GM11168 (cell line): ENCODE data around the gene RENBP.

Experiments
- in situ Hi-C: fragments of 300-500 bp; cut with MboI; formaldehyde crosslinking; loops from one replicate; pipeline ENCODE4 v1.12.0; 2022; ENCODE audit warnings: low sequenced_read_pairs; ENCODE audit not compliant: unreplicated experiment

The RENBP gene

DNA sequence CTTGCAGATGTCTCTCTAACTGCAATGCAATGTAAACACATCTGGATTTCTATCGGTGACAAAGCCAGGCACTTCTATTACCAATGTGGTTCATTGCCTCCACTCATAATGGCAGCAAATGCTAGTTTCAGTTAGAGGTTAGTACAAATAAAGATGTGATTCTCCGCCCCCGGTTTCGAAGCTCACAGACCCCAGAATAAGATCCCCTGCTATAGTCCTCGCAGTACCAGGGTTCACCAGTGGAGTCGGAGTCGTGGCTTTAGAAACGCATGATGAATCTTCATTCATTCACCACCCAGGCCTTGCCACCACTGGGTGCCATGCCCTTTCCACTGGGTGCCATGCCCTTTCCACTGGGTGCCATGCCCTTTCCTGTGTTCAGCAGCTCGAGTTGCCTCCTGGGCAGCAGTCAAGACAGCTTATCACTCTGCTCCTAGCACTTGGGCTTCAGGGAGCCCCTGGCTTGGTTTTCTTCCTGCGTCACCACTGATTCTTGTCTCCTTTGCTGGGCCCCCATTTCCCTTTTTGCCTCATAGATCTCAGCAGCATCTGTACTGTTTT, 6.1 kb downstream of the RENBP start:
- in situ Hi-C loops: no loop called here

DNA sequence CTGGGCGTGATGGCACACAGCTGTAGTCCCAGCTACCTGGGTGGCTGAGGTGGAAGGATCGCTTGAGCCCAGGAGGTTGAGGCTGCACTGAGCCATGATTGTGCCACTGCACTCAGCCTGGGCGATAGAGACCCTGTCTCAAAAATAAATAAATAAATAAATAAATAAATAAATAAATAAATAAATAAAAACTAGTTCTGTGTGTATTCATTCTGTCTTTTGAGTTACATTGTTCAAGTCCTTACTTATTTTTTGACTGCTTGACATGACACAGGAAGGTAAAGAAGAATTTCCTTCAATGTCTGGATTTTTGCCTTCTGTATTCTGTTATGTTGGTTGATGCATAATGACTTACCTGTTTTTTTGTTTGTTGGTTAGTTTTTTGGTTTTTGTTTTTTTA, 7.4 kb downstream of the RENBP start:
- in situ Hi-C loops: no loop called here

DNA sequence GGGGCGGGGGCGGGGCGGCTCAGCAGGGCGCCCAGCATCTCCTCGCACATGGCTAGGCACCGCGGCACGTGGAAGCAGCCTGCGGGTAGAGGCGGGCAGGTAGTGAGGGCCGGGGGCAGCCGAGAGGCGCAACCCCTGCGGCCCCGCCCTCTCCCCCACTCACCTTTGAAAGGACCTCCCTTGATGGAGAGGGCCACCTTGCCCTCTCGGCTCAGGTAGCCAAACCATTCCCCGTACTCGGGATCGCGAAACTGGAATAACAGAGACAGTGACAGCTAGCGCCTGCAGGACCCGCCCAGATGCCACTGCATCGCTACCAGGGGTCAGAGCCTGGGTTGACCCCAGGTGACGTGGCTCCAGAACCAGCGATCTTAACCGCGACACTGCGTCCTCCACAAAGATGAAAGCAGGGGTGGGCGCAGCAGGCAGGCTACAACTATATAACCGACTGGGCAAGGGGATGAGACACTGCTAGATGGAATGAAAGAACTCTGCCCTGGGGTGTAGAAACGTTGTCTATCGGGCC, 9.1 kb downstream of the RENBP start:
- in situ Hi-C loops: no loop called here

DNA sequence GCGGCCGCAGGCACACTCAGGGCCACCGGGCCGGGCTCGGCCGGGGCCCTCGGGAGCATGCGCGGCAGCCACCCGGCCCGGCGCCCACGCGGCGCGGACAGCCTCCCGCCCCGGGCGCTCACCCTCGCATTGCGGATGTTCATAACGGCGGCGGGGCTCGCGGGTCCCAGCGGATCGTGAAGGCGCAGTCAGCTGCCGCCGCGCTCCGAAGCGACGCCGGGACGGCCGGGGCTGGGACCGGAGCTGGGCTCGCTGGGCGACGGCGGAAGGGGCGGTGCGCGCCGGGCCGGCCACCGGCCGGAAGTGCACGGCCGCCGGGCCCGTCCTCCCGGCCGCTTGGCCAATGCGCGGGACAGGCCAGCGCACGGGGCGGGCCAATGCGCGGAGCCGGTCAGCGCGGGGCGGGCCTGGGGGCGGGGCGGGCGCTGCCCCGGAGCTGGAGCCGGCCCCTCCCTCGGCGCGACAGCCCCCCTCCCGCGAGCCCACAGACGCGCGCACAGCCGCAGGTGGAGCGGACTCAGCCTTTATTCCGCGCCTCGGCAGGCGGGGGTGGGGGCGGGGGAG, 9.6 kb downstream of the RENBP start, which contains the start of gene NAA10:
TSS of gene NAA10 (minus strand) at position 276 of the 564 bp plus-strand sequence. CDS start at position 143, 133 bp downstream.
- in situ Hi-C loops: no loop called here

DNA sequence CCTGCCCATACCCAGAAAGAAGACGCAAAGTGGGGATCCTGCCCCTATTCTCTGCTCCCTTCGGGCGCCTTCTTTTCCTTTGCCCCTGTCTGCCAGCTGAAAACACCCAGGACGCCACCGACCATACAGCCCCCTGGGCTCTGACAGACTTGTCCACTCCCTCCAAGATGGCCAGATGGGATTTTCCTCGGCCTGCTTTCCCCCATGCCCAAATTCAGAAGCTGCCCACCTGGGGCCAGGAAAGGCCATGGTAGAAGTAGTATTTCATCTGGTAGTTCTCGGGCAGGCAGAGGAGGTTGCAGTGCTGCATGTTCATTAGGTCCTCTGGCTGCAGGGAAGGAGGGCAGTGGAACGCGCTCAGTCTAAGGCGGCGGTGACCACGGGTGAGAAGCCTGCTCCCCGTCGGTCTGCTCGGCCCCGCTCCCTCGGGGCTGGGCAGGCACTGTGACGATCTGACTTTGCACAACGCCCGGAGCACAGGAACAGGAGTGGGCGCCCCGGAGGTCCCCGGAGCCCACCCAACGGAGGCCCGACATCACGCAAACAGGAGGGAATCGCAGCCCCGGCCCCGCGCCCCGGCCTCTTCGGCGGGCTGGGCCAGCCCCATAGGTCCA, 10.2 kb downstream of the RENBP start:
- in situ Hi-C loops: no loop called here

DNA sequence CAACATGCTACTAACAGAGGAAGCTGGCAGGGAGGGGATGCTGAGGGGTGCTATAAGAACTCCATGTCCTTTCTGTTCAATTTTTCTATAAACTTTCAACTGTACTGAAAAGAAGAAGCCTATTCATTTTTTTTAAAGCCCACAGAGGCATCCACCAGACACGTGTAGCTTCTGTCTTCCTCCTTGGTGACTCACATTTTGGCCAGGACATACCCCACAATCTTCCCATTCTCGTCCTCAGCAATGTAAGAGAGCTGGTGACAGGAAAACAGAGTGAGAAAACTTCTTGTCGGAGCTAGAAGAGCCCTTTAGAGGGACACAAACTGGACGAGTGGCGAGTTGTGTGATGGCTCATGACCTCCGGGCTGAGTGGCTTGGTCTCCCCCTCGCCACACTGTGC, 10.7 kb downstream of the RENBP start:
- in situ Hi-C loops: no loop called here

DNA sequence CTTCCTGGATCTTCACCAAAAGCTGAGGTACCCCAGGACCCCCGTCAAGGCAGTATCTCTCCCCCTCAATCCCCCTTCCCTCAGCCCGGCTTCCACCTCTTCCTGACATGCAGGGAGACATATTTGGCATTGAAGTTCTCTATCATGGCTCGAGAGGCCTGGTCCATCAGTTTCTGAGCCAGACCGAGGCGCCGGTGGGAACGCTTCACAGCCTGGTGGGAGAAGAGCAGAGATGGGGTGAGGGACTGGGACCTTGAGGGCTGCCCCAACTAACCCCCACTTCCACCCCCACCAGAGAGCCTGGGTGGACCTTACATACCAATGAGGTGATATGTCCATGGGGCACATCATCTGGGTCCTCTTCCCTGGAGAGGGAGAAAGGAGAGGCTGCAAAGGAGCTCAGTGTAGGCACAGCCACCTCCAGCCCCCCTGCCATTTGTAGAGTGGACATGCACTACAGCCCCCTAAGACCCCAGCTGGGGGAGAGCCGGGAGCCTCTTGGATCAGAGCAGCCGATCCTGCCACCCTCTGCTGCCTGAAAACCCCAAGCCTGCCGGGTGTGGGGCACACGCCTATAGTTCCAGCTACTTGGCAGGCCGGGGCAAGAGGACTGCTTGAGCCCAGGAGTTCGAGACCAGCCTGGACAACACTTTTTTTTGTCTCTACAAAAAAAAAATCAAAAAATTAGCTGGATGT, 12.1 kb downstream of the RENBP start:
- in situ Hi-C loops: no loop called here

DNA sequence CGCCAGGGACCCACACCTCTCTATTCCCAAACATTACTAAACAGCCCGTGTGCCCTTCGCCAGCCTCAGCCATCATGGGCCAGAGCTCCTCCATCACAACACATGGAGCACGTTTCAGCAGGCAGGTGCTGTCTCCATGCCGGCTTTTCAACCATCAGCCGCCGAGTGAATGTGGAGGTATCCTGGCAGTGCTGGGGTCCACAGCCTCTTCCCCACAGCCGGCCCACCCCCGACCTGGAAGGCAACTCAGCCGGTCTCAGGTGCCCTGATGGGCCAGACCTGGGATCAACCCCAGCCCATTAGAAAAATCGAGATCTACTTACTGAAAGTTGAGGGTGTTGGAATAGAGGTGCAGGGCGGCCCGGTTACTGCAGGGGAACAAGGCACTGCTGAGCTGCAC, 12.7 kb downstream of the RENBP start:
- in situ Hi-C loops: no loop called here

DNA sequence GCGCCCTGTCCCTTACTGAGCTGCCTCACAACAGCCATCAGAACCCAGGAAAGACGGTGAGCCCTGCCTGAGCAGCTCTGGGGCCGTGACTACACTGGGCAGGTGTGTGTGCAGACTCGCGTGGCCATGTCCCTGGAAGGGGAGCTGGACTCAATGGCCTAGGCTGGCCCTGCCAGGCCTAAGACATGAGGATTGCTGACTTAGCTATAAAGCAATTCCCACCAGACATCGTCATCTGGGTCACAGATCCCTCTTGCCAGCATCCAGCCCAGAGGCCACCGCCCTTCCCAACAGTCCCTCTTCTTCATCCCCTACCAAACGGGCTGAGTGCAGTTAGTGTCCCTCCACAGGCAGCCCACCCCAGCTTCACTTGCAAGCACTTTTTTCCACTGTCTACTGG, 13.3 kb downstream of the RENBP start:
- in situ Hi-C loops: no loop called here

DNA sequence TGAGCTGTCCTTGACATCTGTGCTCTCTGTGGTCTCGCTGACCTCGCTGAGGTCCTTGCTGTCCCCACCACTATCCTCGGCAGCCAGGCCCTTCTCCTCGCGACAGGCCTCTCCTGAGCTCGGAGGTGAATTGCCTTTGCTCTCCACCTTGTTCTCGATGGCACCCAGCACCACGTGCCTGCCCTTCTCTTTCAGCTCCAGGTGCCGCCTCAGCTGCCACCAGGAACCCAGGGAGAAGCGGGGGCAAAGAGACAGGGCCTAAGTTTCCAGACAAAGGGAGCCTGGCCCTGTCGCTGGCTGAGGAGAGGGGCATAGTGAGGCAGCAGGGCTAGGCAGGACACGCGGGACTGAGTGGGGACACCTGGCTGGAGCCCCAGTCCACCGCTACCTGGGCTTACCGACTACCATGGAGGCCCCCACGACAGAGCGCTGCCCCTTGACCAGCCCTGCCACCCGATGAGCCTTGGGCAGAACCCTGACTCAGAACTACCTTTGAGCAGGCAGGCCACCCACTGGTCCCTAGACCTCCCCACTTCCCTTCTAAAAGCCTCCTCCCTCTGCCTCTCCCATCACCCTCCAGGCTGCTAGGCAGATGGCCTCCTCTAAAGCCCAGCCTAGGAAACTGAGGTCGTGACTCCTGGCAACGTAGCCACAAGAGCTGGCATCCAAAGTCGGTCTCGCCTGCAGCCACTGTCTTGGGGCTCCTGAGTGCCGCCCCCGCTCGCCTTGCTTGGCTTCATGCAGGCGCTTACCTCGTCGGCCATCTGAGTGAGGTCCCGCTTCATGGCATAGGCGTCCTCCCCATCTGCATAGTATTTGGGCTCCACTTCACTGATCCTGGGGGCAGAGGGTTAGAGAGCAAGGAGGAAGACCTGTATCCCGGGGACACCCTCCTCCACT, 14.2 kb downstream of the RENBP start:
- in situ Hi-C loops: no loop called here

DNA sequence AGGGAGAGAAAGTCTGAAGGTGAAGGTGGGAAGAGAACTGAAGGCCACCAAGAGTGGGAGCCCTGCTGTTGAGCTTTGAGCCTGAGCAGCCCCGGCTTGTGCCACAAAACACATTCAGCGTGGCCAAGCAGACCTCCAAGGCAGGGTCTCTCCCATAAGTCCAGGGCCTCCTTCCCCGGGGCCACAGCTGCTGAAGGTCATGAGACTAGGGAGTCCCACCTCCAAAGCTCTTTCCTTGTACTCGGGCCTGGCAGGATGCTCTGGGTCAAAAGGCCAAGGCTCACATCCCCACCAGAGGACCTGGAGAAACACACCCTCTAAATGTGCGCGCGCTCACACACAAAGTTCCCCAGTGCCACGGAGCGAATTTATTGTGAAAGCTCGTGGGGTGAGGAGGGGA, 14.9 kb downstream of the RENBP start:
- in situ Hi-C loops: no loop called here

DNA sequence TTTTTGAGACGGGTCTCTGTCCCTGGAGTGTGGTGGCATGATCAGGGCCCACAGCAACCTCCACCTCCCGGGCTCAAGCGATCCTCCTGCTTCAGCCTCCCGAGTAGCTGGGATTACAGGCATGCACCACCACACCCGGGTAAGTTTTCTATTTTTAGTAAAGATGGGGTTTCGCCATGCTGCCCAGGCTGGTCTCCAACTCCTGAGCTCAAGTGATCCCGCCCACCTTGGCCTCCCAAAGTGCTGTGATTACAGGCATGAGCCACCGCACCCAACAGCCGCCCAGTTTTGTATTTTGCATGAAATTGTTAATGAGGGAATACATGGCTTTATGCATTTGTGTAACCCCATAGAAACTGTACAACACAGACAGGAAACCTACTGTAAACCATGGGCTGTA, 15.6 kb downstream of the RENBP start:
- in situ Hi-C loops: no loop called here

DNA sequence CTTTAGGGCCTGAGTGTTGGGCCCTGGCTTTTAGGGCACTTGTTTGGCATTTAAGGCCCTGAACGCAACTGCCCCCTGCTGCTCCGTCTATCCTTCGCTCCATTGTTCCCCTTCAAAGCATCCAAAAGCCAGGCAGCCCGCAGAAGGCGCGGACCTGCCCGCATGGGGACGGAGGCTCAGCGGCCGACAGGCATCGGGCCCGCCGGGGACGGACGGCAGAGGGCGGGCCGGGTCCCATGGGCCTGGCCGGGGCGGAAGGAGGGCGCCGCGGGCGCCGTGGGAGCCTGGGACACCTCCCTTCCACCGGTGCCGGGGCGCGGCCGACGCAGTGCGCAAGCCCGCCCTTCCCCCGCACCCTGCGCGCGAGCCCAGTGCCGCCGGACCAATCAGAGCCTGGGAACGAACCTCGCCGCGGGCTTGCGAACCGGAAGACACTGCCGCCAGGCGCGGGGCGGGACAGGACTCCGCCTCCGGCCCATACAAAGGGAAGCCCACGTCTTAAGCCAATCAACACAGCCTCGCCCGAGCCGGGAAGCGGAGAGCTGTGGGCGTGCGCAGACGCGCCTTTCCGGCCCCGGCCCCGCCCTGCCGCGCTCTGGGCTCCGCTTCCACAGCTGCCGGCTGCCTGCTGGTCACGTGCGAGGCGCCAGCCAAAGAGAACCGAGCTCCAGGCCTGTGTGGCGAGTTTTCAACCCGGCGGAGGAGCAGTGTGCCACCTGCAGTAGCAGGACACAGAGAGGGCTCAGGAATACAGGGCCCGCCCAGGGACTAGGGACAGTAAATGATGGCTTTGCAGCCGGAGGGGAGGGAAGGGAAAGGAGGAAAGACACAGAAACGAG, 16.3 kb downstream of the RENBP start:
- in situ Hi-C loops: no loop called here

DNA sequence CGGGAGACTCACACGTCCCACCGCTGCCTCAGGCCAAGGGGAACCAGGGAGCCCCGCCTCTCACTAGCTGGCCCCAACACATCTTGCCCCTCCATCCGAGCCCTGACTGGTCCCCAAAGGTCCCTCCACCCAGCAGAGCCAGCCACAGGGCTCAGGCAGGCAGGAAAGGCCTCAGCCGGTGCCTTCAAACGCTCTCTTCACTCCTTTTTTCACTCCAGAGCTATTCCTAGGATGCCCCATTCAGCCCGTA, 16.8 kb downstream of the RENBP start:
- in situ Hi-C loops: no loop called here

DNA sequence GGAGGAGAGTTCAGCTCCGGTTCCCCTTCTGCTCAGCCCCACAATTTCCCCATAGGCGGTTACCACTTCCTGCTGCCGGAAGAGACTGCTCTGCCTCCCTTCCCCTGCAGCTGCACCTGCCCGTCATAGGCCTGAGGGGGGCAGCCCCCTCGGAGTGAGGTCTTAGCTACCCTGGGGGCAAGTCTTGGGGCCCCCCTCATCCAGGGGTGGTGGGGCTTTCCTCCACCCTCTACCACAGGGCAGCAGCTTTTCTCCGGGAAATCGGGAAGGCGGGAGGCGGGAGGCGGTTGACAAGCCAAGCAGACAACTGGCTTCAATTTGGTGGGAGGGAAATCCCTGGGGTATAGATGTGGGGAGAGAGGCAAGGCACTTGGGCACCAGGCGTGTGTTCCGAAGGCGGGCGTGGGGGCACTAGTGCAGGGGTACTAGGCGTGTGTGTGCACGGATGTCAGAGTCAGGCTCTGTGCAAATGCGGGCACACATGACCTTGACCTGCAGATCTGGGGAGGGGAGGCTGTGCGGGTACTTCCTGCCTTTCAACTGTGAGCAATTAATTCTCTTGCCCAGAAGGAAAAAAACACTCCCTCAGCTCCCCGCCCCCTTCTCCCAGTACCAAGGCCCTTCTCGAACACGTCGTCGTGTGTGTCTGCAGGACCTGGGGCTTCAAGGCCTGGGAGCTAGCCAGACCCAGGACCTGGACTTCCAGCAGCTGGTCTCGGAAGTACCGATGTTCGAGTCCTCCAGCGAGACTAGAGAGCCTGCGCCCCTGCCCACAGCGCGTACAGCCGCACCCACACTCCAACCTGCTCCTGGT, 17.4 kb downstream of the RENBP start:
- in situ Hi-C loops: no loop called here

DNA sequence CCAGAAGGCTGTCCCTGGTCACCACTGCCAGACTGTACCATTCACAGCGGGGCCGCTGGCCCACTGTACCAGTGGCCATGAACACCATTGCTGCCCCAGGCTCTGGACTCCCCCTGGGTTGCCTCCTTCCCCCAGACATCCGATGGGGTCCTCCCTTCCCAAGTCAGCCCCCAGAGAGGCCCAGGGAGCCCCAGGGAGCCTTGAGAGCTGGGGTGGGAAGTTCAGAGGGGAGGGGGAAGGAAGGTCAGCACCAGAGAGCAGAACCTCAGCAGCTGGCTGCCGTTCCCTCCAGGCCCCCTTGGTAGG, 17.9 kb downstream of the RENBP start:
- in situ Hi-C loops: no loop called here

DNA sequence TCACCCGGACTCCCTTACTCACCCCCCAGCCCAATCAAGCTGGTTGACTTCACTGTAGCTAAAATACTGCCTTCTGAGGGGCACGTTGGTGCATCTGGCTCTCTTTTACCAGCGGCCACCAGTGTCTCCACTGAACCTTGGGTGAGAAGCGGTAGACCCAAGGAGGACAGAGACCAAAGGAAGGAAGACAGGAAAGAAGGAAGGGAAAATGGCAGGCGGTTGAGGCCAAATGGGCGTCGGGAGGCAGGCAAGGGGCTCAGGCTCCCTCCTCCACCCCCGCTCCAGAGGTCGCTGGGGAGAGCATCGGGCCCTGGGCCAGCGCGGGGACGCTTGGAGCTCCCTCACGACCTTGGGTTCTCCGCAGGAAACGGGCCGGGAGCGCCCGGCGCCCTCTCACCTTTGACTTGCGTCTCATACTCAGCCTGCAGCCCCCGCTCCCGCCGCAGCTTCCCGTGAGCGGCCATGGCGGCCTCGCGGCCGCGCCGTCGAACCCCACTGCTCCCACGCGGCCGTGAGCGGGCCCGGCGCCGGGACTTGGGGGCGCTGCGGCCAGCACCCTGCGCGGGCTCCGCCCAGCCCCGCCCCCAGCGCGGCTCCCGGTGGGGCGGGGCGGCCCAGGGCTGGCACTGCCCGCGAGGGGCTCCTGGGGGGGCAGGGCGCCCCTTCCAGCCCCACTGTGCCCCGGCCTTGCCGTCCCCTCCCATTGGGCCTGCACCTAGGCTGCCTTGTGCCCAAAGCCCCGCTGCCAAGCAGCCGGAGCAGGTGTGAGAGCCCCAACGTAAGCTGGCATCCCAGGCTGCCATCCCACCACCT, 18.5 kb downstream of the RENBP start, which contains the start of gene ARHGAP4:
TSS of gene ARHGAP4 (minus strand) at position 526 of the 813 bp plus-strand sequence. CDS start at position 464, 62 bp downstream.
- in situ Hi-C loops: no loop called here

DNA sequence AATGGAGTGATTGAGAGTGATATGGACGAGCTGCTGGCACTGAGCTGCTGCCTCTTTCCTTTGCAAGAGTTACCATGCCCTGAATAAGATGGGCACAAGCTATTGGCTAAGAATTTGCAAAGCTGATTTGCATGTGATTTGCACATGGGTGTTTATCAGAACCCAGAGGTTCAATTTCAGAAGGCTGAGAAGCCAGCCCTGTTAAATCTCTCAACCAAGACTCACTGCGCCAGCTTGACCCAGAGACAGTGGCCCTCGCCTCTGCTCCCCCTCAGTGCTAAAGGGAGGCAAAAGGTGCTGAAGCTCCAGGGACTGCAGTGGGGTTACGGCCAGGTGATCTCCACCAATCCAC, 19.1 kb downstream of the RENBP start:
- in situ Hi-C loops: no loop called here
